ENCODE measurements around the gene PAX3. TPM values are rescaled to one million over a fixed set of nuclear protein-coding genes. Genes with fewer than 3 reads are reported as not detected.

PAX3 gene
- total and polyA plus RNA-seq, 9 of the 15 experiments (the other 6 are each of a cell fraction or from before 2014, with no cell fraction given), result not detected

DNA sequence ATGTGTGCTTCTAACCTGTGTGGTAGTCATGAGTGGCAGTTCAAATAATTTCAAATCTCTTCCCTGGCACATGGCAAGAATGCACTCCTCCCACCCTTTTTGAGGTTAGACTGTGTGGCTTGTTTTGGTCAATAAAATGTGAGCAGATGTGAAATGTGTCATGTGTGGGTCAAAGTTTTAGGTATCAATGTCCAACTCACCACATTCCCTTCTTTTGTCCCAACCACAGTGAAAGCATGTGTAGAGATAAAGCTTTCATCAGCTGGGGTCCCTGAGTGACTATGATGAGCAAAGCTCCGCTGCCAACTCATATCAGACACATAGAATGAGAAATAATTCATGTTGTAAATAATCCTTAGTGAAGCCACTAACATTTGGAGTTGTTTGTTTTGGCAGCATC is 118.2 kb downstream of the PAX3 start (continued):
- TF ChIP-seq, protein P1, sequence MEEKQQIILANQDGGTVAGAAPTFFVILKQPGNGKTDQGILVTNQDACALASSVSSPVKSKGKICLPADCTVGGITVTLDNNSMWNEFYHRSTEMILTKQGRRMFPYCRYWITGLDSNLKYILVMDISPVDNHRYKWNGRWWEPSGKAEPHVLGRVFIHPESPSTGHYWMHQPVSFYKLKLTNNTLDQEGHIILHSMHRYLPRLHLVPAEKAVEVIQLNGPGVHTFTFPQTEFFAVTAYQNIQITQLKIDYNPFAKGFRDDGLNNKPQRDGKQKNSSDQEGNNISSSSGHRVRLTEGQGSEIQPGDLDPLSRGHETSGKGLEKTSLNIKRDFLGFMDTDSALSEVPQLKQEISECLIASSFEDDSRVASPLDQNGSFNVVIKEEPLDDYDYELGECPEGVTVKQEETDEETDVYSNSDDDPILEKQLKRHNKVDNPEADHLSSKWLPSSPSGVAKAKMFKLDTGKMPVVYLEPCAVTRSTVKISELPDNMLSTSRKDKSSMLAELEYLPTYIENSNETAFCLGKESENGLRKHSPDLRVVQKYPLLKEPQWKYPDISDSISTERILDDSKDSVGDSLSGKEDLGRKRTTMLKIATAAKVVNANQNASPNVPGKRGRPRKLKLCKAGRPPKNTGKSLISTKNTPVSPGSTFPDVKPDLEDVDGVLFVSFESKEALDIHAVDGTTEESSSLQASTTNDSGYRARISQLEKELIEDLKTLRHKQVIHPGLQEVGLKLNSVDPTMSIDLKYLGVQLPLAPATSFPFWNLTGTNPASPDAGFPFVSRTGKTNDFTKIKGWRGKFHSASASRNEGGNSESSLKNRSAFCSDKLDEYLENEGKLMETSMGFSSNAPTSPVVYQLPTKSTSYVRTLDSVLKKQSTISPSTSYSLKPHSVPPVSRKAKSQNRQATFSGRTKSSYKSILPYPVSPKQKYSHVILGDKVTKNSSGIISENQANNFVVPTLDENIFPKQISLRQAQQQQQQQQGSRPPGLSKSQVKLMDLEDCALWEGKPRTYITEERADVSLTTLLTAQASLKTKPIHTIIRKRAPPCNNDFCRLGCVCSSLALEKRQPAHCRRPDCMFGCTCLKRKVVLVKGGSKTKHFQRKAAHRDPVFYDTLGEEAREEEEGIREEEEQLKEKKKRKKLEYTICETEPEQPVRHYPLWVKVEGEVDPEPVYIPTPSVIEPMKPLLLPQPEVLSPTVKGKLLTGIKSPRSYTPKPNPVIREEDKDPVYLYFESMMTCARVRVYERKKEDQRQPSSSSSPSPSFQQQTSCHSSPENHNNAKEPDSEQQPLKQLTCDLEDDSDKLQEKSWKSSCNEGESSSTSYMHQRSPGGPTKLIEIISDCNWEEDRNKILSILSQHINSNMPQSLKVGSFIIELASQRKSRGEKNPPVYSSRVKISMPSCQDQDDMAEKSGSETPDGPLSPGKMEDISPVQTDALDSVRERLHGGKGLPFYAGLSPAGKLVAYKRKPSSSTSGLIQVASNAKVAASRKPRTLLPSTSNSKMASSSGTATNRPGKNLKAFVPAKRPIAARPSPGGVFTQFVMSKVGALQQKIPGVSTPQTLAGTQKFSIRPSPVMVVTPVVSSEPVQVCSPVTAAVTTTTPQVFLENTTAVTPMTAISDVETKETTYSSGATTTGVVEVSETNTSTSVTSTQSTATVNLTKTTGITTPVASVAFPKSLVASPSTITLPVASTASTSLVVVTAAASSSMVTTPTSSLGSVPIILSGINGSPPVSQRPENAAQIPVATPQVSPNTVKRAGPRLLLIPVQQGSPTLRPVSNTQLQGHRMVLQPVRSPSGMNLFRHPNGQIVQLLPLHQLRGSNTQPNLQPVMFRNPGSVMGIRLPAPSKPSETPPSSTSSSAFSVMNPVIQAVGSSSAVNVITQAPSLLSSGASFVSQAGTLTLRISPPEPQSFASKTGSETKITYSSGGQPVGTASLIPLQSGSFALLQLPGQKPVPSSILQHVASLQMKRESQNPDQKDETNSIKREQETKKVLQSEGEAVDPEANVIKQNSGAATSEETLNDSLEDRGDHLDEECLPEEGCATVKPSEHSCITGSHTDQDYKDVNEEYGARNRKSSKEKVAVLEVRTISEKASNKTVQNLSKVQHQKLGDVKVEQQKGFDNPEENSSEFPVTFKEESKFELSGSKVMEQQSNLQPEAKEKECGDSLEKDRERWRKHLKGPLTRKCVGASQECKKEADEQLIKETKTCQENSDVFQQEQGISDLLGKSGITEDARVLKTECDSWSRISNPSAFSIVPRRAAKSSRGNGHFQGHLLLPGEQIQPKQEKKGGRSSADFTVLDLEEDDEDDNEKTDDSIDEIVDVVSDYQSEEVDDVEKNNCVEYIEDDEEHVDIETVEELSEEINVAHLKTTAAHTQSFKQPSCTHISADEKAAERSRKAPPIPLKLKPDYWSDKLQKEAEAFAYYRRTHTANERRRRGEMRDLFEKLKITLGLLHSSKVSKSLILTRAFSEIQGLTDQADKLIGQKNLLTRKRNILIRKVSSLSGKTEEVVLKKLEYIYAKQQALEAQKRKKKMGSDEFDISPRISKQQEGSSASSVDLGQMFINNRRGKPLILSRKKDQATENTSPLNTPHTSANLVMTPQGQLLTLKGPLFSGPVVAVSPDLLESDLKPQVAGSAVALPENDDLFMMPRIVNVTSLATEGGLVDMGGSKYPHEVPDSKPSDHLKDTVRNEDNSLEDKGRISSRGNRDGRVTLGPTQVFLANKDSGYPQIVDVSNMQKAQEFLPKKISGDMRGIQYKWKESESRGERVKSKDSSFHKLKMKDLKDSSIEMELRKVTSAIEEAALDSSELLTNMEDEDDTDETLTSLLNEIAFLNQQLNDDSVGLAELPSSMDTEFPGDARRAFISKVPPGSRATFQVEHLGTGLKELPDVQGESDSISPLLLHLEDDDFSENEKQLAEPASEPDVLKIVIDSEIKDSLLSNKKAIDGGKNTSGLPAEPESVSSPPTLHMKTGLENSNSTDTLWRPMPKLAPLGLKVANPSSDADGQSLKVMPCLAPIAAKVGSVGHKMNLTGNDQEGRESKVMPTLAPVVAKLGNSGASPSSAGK (IDR thresholded peaks at IDR 0.05), result no peak
- TF ChIP-seq GATAD2B (IDR thresholded peaks at IDR 0.05; ENCODE audit: borderline replicate concordance) (no peak), ZNF212 (CRISPR knock-in tag; IDR thresholded peaks at IDR 0.05) (no peak), E2F3 (CRISPR knock-in tag; IDR thresholded peaks at IDR 0.05) (no peak), ZNF551 (CRISPR knock-in tag; IDR thresholded peaks at IDR 0.05) (no peak)
- TF ChIP-seq, protein P2, sequence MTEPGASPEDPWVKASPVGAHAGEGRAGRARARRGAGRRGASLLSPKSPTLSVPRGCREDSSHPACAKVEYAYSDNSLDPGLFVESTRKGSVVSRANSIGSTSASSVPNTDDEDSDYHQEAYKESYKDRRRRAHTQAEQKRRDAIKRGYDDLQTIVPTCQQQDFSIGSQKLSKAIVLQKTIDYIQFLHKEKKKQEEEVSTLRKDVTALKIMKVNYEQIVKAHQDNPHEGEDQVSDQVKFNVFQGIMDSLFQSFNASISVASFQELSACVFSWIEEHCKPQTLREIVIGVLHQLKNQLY (CRISPR knock-in tag; conservative IDR thresholded peaks at IDR 0.05), result no peak
